ENCODE data around the gene MORF4L1. TPM values are rescaled to one million over a fixed set of nuclear protein-coding genes. Genes with fewer than 3 reads are reported as not detected.
"Not testable (repeated sequence)": the region's sequence is repeated elsewhere in the genome, so short reads cannot be mapped to it uniquely, and the experiment has no call there.

The MORF4L1 gene
- total RNA-seq, 1 experiment from 2014 or later: 503 TPM

DNA sequence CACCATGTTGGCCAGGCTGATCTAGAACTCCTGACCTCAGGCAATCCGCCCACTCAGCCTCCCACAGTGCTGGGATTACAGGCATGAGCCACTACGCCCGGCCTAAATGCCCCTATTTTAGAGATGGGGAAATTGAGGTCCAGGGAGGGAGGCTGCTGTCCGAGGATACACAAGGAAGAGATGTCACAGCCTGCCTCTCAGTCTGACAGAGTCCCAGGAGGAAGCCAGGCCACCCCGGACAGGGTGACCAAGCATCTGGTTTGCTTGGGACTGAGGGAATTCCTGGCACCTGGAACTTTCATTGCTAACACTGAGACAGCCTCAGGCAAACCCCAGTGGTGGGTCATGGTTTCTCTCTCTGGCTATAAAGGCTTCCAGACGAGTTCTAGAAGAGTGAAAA lies 30.8 kb upstream of the MORF4L1 start:
- Mint-ChIP-seq H3K4me1 (0 out of 2 replicates have a peak, but pooled peaks cover 10% of the 10 kb centered on the region), H3K4me3 (no peak overlapping the region), H3K9me3 (peaks cover 7% of the 10 kb centered on the region), H3K27me3 (ENCODE audit: low read depth) (no peaks in the 10 kb centered on the region; the same call in 1 of the 2 replicates), H3K36me3 (no peaks in the 10 kb centered on the region), H3K27ac (no peak overlapping the region)
- no peak for TF ChIP-seq ZNF138 (CRISPR knock-in tag; conservative IDR thresholded peaks at IDR 0.05)
- DNase-seq (ENCODE audit: low spot score) (no peak), ATAC-seq (no peak)
- ChIA-PET CTCF (interaction anchor here (0.9 to 1.8 kb wide), 3 partner anchors 8 to 33 kb away, joined by 4 to 7 read pairs (median 6); partner anchors contain the start of gene MORF4L1), POLR2A (no interaction called here)

DNA sequence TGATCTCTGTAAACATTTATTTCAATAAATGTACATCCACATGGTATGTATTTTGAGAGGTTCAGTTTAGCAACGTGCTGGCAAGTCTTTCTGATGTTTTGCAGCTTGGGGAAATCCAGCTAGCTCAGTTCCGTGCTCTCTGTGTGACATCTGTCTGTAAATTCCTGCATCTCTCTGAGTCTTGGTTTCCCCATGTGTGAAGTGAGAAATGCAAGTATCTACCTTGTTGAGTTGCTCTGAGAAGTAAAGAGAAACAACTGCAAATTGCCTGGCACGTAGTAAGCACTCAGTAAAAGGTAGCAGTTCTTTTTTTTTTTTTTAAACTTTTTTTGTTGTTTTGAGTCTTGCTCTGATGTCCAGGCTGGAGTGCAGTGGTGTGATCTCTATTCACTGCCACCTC lies 30.2 kb upstream of the MORF4L1 start:
- Mint-ChIP-seq H3K4me1 (peaks cover 6% of the 10 kb centered on the region; the same call in 1 of the 2 replicates), H3K27me3 (ENCODE audit: low read depth) (no peaks in the 10 kb centered on the region; the same call in 1 of the 2 replicates), H3K9me3 (peaks cover 9% of the 10 kb centered on the region), H3K4me3 (no peak overlapping the region), H3K36me3 (no peaks in the 10 kb centered on the region; the same call in 1 of the 2 replicates), H3K27ac (no peak overlapping the region; the same call in 1 of the 2 replicates)
- ChIA-PET CTCF (interaction anchor here (0.8 to 1.8 kb wide), 5 partner anchors 9 to 65 kb away, joined by 4 to 7 read pairs (median 5); partner anchors contain the start of gene MORF4L1), POLR2A (no interaction called here)
- ATAC-seq (no peak), DNase-seq (ENCODE audit: low spot score) (no peak)
- TF ChIP-seq, protein P1, sequence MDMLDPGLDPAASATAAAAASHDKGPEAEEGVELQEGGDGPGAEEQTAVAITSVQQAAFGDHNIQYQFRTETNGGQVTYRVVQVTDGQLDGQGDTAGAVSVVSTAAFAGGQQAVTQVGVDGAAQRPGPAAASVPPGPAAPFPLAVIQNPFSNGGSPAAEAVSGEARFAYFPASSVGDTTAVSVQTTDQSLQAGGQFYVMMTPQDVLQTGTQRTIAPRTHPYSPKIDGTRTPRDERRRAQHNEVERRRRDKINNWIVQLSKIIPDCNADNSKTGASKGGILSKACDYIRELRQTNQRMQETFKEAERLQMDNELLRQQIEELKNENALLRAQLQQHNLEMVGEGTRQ (CRISPR knock-in tag; IDR thresholded peaks at IDR 0.05): no peak
- TF ChIP-seq CBFB (CRISPR knock-in tag; IDR thresholded peaks at IDR 0.05; ENCODE audit: low read depth) (no peak), ZNF232 (CRISPR knock-in tag; IDR thresholded peaks at IDR 0.05) (no peak), RELA (CRISPR knock-in tag; IDR thresholded peaks at IDR 0.05; ENCODE audit: borderline replicate concordance) (no peak), TEAD1 (CRISPR knock-in tag; IDR thresholded peaks at IDR 0.05) (no peak), KAT7 (CRISPR knock-in tag; IDR thresholded peaks at IDR 0.05; ENCODE audit: borderline replicate concordance) (no peak), NR1H2 (CRISPR knock-in tag; IDR thresholded peaks at IDR 0.05) (no peak), ZBTB21 (CRISPR knock-in tag; IDR thresholded peaks at IDR 0.05; ENCODE audit: borderline replicate concordance) (no peak), ESRRA (CRISPR knock-in tag; IDR thresholded peaks at IDR 0.05; ENCODE audit: borderline replicate concordance) (no peak)
- TF ChIP-seq, protein P2, sequence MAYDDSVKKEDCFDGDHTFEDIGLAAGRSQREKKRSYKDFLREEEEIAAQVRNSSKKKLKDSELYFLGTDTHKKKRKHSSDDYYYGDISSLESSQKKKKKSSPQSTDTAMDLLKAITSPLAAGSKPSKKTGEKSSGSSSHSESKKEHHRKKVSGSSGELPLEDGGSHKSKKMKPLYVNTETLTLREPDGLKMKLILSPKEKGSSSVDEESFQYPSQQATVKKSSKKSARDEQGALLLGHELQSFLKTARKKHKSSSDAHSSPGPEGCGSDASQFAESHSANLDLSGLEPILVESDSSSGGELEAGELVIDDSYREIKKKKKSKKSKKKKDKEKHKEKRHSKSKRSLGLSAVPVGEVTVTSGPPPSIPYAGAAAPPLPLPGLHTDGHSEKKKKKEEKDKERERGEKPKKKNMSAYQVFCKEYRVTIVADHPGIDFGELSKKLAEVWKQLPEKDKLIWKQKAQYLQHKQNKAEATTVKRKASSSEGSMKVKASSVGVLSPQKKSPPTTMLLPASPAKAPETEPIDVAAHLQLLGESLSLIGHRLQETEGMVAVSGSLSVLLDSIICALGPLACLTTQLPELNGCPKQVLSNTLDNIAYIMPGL (CRISPR knock-in tag; IDR thresholded peaks at IDR 0.05): no peak

DNA sequence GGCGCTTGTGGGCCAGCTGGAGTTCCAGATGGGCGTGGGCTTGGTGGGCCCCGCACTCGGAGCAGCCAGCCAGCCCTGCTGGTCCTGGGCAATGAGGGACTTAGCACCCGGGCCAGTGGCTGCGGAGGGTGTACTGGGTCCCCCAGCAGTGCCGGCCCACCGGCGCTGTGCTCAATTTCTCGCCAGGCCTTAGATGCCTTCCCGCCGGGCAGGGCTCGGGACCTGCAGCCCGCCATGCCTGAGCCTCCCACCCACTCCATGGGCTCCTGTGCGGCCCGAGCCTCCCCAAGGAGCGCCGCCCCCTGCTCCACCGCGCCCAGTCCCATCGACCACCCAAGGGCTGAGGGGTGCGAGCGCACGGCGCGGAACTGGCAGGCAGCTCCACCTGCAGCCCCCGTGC lies 25.8 kb upstream of the MORF4L1 start:
- ATAC-seq; POLR2A ChIA-PET; H3K36me3 Mint-ChIP-seq; H3K27ac Mint-ChIP-seq; DNase-seq (ENCODE audit: low spot score); H3K27me3 Mint-ChIP-seq (ENCODE audit: low read depth); H3K4me3 Mint-ChIP-seq: not testable (repeated sequence)
- H3K4me1 Mint-ChIP-seq: peaks cover 16% of the 10 kb centered on the region
- CTCF ChIA-PET: interaction anchor here (3.4 kb wide), 1 partner anchor 36 kb away, joined by 16 read pairs; the partner anchor contains the start of gene ADAMTS7
- H3K9me3 Mint-ChIP-seq: peaks cover 12% of the 10 kb centered on the region

DNA sequence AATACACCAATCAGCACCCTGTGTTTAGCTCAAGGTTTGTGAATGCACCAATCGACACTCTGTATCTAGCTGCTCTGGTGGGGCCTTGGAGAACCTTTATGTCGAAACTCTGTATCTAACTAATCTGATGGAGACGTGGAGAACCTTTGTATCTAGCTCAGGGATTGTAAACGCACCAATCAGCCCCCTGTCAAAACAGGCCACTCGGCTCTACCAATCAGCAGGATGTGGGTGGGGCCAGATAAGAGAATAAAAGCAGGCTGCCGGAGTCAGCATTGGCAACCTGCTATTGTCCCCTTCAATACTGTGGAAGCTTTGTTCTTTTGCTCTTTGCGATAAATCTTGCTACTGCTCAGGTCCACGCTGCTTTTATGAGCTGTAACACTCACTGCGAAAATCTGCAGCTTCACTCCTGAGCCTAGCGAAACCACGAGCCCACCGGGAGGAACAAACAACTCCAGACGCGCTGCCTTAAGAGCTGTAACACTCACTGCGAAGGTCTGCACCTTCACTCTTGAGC lies 25.2 kb upstream of the MORF4L1 start:
- POLR2A ChIA-PET; DNase-seq (ENCODE audit: low spot score): not testable (repeated sequence)
- CTCF ChIA-PET: interaction anchor here (3.4 kb wide), 1 partner anchor 36 kb away, joined by 16 read pairs; the partner anchor contains the start of gene ADAMTS7

DNA sequence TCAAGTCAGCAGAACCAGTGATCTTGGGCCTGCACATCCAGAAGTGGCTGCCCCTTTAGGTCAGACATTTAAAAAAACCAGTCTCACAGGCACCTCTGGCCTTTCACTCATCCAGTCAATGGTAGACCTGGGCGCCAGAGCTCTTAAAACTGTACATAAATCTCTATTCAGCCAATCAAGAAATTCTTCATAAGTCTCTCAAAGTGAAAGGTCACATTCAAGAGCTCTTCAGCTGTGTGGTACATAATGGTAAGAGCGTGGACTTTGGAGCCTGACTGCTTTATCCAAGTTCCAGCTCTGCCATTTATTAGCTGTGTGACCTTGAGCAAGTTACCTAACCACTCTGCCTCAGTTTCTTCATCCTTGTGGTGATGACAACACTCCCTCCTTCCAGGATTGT lies 22.3 kb upstream of the MORF4L1 start:
- Mint-ChIP-seq H3K27ac (peak overlapping the region; percentile 15; the same call in 1 of the 2 replicates), H3K27me3 (ENCODE audit: low read depth) (no peaks in the 10 kb centered on the region; the same call in 1 of the 2 replicates), H3K4me3 (no peak overlapping the region), H3K9me3 (peaks cover 20% of the 10 kb centered on the region), H3K4me1 (peaks cover 16% of the 10 kb centered on the region), H3K36me3 (no peaks in the 10 kb centered on the region; the same call in 1 of the 2 replicates)
- DNase-seq (ENCODE audit: low spot score): no peak
- ChIA-PET POLR2A (no interaction called here), CTCF (interaction anchor here (1.7 kb wide), 1 partner anchor 10 kb away, joined by 4 read pairs; no protein-coding TSS in a partner anchor)
- no peak for ATAC-seq
- TF ChIP-seq ZBTB21 (CRISPR knock-in tag; IDR thresholded peaks at IDR 0.05; ENCODE audit: borderline replicate concordance) (no peak), GTF2I (CRISPR knock-in tag; conservative IDR thresholded peaks at IDR 0.05) (no peak), JUN (CRISPR knock-in tag; IDR thresholded peaks at IDR 0.05) (no peak)
- TF ChIP-seq, protein P3, sequence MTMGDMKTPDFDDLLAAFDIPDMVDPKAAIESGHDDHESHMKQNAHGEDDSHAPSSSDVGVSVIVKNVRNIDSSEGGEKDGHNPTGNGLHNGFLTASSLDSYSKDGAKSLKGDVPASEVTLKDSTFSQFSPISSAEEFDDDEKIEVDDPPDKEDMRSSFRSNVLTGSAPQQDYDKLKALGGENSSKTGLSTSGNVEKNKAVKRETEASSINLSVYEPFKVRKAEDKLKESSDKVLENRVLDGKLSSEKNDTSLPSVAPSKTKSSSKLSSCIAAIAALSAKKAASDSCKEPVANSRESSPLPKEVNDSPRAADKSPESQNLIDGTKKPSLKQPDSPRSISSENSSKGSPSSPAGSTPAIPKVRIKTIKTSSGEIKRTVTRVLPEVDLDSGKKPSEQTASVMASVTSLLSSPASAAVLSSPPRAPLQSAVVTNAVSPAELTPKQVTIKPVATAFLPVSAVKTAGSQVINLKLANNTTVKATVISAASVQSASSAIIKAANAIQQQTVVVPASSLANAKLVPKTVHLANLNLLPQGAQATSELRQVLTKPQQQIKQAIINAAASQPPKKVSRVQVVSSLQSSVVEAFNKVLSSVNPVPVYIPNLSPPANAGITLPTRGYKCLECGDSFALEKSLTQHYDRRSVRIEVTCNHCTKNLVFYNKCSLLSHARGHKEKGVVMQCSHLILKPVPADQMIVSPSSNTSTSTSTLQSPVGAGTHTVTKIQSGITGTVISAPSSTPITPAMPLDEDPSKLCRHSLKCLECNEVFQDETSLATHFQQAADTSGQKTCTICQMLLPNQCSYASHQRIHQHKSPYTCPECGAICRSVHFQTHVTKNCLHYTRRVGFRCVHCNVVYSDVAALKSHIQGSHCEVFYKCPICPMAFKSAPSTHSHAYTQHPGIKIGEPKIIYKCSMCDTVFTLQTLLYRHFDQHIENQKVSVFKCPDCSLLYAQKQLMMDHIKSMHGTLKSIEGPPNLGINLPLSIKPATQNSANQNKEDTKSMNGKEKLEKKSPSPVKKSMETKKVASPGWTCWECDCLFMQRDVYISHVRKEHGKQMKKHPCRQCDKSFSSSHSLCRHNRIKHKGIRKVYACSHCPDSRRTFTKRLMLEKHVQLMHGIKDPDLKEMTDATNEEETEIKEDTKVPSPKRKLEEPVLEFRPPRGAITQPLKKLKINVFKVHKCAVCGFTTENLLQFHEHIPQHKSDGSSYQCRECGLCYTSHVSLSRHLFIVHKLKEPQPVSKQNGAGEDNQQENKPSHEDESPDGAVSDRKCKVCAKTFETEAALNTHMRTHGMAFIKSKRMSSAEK (CRISPR knock-in tag; IDR thresholded peaks at IDR 0.05; ENCODE audit: borderline replicate concordance): no peak
- TF ChIP-seq, protein P4, sequence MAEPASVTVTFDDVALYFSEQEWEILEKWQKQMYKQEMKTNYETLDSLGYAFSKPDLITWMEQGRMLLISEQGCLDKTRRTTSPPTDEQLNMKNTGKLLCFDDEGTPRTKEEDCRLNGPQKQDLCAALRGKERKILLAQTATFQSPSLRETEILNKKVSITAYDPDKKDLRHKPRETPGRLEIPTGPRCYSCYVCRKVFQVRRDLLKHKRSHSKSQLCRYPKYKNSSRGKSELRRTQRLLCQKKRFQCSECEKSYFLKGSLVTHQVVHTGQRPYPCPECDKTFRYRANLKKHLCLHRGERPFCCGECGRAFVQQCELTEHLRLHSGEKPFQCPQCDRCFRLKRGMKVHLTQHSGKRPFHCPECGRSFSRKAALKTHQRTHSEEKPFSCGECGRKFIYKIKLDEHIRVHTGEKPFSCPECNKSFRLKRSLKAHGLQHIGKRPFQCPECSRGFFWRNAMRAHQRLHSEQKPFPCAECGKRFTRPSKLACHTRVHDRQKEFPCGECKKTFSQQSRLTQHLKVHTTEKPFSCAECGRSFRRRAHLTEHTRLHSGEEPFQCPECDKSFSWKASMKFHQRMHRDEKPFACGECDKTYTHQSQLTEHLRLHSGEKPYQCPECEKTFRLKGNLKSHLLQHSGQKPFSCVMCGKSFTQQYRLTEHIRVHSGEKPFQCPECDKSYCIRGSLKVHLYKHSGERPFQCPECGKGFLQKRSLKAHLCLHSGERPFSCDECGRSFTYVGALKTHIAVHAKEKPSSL (CRISPR knock-in tag; conservative IDR thresholded peaks at IDR 0.05): no peak

More for the DNA sequence above, 25.2 kb upstream of the MORF4L1 start:
- H3K27ac Mint-ChIP-seq: peak overlapping the region; percentile 57; the same call in 1 of the 2 replicates
- peaks cover 14% of the 10 kb centered on the region for H3K9me3 Mint-ChIP-seq
- TF ChIP-seq NFYB (CRISPR knock-in tag; conservative IDR thresholded peaks at IDR 0.05; ENCODE audit: low read depth): 0 out of 2 replicates have a peak, but pooled peaks have one; percentile 24
- H3K4me3 Mint-ChIP-seq; H3K36me3 Mint-ChIP-seq; H3K27me3 Mint-ChIP-seq (ENCODE audit: low read depth); ATAC-seq: not testable (repeated sequence)
- H3K4me1 Mint-ChIP-seq: peaks cover 16% of the 10 kb centered on the region
